ENCODE data around the gene CACNA1H.

CACNA1H gene

DNA sequence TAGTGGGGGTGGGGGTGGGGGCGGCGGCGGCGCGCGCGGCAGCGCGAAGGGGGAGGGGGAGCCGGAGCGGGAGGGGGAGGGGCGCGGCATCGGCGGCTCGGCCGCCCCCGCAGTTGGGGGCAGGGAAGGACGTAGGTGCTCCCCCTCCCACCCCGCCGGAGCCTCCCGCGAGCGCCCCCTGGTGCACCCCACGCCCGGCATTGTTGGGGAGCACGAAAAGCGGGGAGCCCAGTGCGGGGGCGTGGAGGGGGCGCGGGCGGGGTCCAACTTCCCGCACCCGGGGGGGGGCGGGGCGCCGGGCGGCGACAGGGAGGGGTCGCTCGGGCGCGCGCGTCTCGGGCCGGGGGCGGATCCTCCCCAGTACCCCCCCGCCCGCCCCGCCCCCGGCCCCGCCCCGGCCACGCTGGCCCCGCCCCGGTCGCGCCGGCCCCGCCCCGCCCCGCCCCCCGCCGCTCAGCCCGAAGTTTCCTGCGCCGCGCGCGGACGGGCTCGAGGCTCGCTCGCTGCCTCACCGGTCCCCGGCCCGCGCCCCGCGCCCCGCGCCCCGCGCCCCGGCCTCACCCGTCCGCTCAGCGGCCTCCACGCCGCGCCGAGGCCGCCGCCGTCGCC lies at the start of gene CACNA1H:
Gene CACNA1H, plus strand, starts transcription at position 456 of the 609 bp plus-strand sequence. CDS start 632 bp downstream, outside the sequence.
- peak; percentile 72 for DNase-seq

DNA sequence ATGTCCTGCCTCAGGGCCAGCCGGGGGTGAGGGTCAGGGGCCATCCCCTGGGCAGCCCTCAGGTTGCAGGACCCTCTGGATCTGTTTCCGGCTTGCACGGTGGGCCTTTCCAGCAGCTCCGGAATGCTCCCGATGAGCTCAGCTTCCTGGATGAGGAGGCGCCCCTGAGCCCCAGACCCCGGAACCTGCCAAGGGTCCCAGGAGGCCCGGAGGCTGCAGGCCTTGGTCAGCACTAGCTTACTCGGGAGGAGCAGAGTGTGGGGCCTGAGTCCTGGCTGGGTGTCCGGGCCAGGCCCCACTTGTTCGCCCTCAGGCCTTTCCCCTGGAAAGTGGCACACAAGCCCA lies 49.3 kb upstream of the CACNA1H start:
- DNase-seq = no peak

DNA sequence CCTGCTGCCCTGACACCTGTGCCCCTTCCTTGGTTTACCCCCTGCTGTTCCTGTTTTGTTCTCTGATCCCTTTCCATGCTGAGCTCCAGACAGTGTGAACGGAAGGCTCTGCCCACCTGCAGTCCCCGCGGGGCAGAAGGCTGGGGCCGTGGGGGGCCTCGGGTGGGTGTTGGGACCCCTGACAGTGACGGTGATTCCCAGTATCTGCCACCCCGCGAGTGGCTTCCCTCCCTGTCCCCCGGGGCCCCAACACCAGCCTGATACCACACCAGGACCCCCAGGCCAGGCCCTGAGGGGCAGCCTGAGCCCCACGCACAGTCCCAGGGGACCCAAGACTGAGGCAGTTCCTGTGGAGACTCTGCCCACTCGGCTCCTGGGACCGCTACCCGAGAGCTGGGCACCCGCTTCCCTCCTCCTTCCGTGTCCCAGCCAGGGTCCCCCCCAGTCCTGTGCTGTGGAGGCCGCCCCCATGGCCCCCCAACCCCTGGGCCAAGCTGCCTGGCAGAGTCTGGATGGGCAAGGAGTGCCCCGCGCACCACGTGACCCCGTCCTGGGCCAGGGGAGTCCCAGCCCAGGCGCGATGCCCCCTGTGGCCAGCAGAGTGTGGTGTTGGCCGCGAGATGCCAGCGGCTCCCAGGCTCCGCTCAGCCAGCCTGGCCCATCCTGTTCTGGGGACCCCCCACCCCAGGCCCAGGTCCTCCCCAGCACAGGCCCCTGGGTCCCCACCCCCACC lies 46.9 kb upstream of the CACNA1H start:
- DNase-seq = peak; percentile 90

DNA sequence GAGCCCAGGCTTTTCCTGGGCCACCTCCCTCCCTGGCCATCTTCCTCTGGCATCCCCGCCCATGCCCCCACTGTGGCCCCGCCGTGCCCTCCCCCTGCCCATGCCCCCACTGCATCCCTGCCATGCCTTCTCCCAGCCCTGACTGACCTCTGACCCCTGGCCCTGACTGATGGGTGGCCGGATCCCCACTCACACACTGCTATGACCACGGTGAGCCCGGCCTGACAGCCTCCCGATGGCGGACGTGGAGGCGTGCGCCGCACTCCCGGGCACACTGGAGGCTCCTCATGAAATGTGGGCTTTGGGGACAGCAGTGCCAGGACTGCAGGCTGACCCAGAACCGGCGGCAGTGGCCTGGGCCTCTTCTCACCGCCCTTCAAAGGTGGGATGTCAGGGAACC lies 46.2 kb upstream of the CACNA1H start:
- no peak for DNase-seq

DNA sequence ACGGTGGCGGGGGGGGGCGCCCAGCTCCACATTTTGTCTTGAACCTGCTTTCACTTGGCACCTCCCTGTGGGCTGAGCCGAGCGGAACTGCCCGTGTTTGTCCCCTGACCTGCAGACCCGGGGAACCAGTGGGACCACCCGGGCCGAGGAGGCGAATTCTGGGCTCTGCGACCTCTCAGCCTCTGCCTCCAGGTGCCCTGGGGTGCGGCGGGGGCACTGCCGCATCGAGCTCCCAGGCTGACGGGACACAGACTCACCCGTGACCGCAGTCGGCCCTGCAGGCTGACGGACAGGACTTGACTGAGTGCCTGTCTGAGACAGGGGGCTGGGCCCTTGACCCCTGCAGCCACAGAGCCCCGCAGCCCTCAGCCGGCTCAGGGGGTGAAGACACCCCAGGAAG lies 45.8 kb upstream of the CACNA1H start:
- no peak for DNase-seq

DNA sequence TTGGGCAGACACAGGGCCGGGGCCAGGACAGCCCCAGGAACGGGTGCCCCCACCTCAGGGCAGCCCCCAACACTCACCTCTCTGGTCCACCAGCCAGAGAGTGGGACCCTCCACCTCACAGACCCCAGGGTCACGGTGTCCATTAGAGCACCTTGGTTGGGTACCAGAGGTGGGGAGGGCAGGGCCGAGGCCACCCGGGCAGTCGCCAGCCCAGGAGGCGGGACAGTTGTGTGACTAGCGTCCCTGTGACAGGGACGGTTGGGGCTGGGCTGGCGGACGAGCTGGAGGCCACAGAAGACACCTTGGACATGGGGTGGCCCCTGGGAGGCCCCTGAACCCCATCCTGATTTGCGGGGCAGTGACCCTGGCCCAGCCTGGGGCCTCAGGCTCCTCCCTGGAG lies 45.2 kb upstream of the CACNA1H start:
- no peak for DNase-seq

DNA sequence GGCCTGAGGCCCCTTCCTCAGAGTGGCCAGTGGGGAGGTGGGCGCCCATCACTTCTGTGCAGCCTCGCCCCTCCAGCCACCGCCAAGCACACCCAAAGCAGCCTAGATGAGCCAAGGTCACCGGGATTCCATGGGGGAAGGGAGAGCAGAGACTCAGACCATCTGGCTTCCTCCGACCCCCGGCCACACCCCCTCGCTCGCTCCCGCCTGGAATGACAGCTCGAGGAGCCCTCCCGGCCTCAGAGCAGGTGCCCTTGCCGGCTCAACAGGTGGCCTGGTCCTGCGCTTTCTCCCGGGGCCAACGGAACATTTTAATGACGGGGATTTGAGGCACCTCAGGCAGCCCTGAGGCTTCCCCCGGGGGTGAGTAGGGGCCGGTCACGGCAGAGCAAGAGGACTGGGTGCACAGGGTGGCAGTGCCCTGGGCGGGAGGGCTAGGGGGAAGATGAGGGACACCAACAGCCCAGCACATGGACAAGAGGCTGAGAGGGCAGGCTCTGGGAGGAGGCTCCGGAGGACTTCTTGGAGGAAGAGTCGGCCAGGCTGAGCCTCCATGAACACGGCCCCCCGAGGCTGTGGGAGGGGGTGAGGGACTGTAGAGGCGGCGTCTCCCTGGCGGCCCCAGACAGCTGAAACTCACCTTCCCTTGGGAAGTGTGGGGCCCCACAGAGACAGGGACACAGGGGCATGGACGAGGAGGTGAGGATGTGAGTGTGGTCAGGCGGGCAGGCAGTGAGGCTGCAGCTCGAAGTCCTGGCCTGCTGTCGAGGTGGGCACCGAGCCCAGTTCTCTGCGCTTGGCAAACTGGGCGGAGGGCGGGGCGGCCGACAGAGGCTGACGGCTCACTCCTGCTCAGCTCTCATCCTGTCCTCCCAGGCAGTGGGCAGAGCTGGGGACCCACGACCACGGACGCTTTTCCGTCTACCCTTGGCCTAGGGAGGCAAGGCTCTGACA lies 44.3 kb upstream of the CACNA1H start:
- DNase-seq = peak; percentile 75

DNA sequence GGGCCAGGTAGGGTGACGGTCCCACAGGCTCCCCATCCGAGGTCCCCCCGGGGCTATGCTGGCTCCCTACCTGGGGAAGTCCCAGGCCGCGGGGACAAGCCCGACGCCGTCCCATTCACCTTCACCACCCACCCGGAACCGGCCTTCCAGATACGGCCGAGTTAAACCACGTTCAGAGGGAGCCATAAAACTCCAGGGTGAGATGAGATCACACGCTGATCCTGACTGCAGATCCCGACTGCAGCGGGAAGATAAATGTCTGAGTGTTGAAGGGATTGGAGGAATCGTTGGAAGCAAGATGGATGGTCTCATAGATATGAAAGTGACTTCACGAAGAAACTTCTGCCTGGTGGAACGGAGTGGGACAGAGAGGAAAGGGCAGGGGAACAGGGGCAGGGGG lies 43.3 kb upstream of the CACNA1H start:
- no peak for DNase-seq

DNA sequence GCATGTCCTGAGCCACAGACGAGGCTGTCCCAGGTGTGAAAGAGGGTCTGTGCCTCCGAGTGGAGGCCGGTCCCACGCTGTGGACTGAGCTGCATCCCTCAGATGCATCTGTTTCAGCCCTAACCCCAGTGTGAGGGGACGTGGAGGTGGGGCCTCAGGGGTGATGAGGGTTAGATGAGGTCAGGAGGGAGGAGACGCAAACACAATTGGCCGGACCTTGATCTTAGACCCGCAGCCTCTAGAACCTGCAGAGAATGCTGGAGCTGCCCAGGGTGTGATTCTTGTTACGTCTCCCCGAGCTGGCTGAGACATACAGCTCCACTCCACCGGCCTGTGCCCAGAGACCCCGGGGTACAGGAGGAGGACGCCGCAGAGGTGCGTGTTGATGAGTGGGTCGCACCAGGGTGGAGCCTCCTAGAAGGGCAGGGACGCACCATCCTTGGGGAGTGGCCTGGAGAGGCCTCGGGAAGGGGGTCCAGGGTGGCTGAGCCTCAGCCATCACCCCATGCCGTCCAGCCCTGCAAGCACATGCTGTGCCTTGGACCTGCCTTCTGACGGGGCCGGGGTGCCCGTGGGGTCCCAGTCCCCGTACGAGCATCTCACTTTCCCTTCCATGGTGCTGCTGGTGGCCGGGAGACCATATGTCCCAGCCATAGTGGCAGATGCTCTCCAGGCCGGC lies 40.3 kb upstream of the CACNA1H start:
- DNase-seq = no peak

DNA sequence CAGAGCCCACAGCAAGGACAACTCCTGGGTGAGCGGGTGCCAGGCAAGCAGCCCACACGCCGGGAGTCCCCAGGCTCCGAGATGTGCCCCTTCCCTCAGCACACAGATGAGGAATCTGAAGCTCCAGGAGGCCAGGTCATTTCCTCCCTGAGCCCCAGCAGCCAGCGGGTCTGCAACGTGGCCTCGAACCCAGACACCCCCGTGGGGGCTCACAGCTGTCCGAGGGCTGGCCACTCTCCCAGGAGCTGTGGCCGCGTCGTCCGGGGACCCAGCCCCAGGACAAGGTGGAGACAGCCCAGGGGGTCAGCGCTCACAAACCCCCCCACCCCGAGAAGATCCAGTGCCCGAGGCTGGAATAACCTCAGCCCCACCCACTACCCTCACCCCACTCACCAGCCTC lies 39.4 kb upstream of the CACNA1H start:
- no peak for DNase-seq

DNA sequence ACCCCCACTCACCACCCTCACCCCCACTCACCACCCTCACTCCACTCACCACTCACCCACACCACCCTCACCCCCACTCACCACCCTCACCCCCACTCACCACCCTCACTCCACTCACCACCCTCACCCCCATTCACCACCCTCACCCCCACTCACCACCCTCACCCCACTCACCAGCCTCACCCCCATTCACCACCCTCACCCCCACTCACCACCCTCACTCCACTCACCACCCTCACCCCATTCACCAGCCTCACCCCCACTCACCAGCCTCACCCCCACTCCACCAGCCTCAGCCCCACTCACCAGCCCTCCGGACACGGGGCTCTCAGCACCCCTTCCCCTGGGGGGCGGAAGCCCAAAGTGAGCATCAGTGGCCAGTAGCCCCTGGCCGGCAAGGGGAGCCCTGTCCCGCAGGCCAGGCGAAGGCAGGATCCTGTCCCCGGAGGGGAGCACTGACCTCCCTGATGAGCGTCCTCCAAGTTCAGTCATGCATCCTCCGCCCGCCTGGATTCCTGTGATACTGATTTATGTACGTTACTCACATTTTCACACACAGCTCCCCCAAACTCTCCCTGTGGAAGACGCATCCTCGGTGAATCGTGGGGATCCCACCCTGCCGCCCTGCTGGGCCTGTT lies 38.9 kb upstream of the CACNA1H start:
- no peak for DNase-seq

DNA sequence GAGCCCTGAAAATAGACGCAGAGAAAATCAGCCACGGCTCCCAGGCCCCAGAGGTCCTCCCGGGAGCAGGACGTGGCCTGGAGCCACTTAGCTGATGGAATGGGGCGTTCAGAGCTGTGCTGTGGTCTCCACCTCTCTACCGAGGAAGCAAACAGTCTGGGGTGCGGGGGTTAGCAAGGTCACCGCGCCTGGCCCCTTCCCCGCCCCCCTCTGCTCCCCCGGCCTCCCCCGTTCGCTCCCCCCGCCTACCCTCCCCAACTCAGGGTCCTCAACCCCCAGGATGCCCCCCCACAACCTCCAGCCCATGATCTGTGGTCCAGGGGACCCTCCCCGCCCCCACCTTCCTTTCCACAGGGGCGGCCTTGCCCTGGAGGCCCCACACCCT lies 36.2 kb upstream of the CACNA1H start:
- no peak for DNase-seq

DNA sequence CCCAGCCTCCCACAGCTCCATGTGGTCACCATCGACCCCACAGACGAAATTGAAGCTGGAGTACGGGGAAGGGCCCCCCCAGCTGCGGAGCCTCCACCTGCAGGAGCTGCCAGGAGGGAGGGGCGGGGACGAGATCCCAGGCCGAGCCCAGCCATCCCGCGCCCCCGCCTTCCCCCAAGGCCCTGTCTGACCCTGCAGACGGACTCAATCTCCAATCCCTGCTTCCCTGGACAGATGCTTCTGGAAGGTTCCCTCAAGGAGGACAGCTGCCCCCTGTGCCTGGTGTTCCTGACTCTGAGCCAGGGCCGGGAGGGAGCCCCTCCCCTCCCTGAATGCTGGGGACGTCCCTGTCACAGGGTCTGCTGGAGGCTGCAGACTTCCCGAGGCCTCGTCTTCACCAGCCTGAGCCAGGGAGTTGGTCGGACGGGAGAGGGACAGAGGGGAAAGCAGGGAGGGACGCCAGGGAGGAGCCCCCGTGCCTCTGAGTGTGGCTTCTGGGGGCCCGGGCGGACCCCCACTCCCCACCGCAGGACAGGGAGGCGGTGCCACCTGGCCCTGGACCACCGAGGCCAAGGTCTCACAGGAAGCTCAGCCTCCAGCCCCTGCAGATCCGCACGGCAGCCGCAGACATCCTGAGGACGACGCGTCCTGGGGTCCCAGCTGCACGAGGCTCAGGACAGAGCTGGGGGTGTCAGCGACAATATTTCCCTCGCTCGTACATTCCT lies 35.6 kb upstream of the CACNA1H start:
- peak; percentile 58 for DNase-seq

DNA sequence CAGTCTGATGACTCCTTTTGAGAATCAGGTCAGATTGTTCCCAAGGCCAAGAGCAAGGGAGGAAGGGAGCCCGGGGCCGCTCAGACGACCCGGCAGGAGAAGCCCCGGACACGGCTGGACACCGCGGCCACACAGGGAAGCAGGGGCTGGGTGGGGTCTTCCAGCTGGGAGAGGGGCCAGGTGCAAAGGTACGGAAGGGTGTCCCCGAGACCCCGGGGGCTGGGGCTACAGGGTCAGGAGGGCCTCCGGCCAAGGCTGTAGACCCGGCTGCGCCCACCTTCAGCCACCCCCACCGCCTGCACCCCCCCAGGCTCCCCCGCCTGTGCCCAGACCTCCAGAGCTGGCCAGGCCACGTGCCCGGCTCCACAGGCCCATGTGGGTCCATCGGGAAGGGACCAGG lies 35.0 kb upstream of the CACNA1H start:
- no peak for DNase-seq

DNA sequence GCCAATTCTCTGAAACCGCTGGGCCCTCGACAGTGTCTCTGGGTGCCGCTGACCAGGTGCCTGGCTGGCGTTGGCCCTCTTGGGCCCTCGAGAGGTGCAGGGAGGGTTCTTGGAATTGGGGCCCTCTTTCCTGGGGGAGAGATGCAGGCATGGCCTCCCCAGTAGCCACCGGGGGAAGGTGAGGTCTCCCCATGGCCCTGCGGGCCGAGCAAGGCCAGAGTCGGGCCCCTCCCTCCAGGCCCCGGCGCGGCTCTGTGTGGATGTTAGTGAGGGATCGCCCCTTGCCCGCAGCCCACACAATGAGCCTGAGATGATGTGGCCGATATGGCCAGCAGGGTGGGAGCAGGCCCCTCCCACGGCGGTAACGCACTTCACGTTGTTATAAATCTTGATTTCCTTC lies 33.8 kb upstream of the CACNA1H start:
- no peak for DNase-seq

DNA sequence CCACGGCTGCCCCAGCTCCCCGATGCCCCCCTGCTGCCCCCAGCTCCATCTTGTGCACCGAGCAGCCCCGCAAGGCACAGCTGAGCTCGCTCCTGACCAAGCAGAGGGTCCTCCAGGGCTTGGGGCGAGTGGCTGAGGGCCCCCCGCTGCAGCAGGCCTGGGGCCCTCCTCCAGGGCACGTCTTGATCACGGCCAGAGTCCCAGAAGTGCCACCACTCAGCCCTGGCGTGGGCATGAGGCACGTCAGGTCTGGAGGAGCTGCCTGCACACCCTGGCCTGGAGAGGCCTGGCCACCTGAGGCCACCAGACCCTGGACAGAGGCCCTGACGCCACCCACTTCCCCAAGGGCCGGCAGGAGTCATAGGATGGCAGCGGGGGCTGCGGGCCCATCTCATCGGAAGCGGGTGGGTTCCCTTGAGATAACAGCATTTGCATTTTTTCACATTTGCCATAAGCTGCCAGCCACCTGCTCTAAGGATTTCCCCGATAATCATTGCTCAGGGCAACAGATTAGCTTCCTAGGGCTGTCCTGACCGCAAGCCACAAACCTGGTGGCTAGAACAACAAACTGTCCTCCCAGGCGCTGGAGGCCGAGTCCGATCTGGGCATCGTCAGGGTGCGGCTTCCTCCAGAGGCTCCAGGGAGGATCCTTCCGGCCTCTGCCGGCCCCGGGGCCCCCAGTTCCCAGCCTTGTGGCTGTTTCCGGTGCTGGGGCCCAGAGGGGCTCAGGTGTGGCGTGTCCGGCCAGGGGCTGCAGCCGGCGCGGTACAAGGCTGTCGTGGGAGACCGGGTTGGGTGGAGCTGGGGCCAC lies 32.9 kb upstream of the CACNA1H start:
- no peak for DNase-seq

DNA sequence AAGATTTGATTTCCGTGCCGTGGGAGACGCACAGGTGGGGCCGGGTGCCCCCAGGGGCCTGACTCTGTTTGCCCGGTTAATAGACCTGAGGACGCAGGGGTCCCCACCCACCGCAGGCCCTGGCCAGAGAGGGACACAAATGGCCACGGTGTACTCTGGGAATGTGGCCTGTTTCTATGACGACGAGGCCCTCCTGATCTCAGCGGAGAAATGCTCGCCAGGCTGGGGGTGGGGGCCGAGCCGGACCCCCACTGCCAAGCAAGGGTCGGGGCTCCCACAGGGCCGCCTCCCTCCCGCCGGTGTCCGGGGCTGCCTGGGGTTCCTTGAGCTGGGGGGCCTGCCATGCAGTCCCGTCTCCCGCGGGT lies 32.3 kb upstream of the CACNA1H start:
- no peak for DNase-seq

DNA sequence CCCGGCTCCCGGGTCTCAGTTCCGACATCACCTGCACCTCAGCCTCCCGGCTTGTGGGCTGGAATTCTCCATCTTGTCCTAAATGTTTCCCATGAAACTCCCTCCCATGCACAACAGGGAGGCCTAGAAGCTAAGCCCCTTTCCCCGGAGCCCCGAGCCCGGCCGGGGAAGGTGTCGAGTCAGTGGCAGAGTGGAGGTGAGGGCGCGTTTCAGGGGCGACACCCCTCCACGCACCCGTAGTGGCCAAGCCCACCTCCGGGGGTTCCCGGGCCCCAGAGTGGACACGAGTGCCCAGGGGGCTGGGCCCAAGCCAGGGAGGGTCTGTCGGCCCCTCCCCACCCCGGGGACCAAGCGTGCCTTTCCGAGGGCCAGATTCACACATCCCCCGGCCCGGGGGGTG lies 31.9 kb upstream of the CACNA1H start:
- no peak for DNase-seq

DNA sequence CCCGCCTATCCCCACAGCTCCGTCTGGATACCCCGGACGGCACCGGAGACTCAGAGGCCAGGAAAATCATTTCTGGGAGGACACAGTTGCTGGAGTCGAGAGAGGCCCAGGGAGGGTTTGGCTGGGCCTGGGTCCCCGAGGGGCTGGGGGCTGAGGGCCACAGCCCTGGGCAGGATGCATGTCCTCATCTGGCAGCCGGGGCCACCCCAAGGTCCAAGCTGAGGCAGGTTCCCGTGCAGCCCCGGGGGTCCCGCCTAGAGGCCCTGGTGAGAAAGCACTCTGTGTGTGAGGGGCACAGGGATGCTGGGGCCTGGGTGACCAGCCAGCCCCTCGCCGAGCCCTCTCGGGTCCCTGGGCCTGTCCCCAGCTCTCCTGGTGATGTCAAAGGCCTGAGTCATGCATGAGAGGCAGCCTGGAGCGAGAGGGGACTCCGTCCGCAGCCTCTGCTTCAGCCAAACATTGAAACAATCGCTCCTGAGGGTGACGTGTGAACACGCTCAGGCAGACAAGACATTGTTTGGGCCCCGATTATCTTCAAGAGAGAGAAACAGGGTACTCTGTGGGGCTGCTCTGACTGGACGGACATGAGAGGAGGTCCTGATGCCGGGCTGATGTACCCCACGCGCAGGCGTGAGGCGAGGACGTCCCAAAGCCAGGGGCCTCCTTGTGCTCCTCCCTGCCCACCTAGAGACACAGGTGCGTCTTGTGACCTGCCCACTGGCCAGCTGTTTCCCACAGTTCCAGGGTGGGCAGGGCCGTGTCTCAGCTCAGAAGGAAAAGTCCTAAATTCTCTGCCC lies 31.1 kb upstream of the CACNA1H start:
- no peak for DNase-seq

DNA sequence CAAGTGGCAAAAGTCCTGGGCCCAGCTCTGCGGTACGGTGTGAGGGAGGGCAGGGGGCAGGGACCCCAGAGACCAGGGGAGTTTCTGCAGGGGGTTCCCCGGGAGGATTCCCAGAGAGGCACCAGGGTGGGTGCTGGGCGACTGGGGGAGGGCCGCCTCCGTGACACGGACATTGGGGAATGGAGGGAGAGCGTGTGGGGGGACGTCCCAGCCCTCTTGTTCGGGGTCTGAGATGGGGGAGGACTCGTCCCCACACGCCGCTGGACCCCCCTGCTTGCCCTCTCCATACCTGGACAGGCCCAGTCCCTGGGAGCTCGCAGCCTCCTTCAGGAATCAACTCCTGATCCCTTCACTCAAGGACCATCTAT lies 30.5 kb upstream of the CACNA1H start:
- no peak for DNase-seq
